Left renal pelvis (tissue), 4 donors: Measurements from ENCODE around the gene CCDC15. TPM values are rescaled to one million over a fixed set of nuclear protein-coding genes. Genes with fewer than 3 reads are reported as not detected.
"Not testable (repeated sequence)": the region's sequence is repeated elsewhere in the genome, so short reads cannot be mapped to it uniquely, and the experiment has no call there.

ENCODE experiments used
- DNase-seq, 4 donors: peaks; one replicate each; pipeline ENCODE4 v3.0.0-alpha.2; 2013; ENCODE audit warnings: low read depth in 4 of 4, low spot score in 3 of 4
- polyA plus RNA-seq, 4 donors: library from polyadenylated mRNA; unstranded; fragments of 120-200 nt; gene quantifications; one replicate each; pipeline ENCODE4 v1.2.1, GENCODE V29; 2013; ENCODE audit not compliant: insufficient read length in 4 of 4

CCDC15 gene
- polyA plus RNA-seq, 4 donors: 2.8 to 4.4 (median 3.9) TPM

GRCh38 chr11:124941703-124942102, 12.3 kb upstream of the CCDC15 start:
- no peak for DNase-seq

GRCh38 chr11:124942466-124943253, 11.3 kb upstream of the CCDC15 start:
- DNase-seq: no peak

- DNase-seq: no peak
Observed at GRCh38 chr11:124943254-124943616, 10.8 kb upstream of the CCDC15 start.

DNA sequence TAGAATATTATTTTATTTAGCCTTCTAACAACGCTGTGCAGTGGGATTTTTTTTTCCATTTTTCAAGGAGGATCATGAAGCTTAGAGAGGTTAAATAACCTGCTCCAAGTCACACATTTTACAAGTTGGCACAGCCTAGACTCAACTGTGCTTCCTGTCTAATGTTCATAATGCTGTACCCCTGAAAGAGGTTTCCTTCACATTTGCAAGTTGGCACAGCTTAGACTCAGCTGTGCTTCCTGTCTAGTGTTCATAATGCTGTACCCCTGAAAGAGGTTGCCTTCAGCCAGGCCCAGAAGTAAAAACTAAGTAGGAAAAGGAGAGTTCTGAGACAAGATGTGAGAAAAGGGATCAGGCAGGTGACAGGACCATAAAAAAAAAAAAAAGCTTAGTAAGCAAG, 10.3 kb upstream of the CCDC15 start:
- no peak for DNase-seq

GRCh38 chr11:124944565-124944964, 9.4 kb upstream of the CCDC15 start:
- no peak for DNase-seq

- no peak for DNase-seq
Observed at GRCh38 chr11:124945826-124946225, 8.2 kb upstream of the CCDC15 start.

- no peak for DNase-seq
Observed at GRCh38 chr11:124946735-124947141, 7.3 kb upstream of the CCDC15 start.

GRCh38 chr11:124950601-124951330, 3.2 kb upstream of the CCDC15 start:
- DNase-seq: no peak

- DNase-seq: no peak
Observed at GRCh38 chr11:124951341-124951740, 2.7 kb upstream of the CCDC15 start.

GRCh38 chr11:124954590-124954955, 571 bp downstream of the CCDC15 start:
- no peak for DNase-seq

- DNase-seq: no peak
Observed at GRCh38 chr11:124955035-124955434, 1.0 kb downstream of the CCDC15 start.

DNA sequence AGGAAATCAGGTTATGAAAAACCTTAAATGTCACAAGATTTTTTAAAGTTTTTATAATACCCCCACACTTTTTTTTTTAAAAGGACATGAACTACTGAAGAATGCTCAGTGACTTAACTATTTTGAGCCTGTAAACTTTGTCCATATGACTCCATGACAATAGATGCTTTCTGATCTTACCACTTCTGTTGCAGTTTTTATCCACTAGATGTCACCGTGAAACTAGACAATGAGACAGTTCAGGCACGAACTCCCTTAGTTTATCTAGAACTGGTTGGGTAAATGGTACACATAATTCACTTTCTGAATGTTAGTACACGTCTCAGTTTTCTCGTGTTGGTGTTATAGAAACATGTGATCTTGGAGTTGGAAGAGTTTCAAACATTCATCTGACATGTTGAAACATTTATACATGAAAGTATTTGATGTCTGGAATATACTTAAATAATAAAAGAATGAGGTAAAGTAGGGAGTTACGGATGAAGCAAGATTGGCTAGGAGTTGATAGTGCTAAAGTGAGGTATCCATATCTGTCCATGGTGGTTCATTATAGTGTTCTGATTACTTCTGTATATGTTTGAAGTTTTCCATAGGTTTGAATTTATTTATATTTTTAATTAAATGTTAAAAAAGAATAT, 8.1 kb downstream of the CCDC15 start:
- DNase-seq: peak; percentile 27 to 54 (median 52)

DNA sequence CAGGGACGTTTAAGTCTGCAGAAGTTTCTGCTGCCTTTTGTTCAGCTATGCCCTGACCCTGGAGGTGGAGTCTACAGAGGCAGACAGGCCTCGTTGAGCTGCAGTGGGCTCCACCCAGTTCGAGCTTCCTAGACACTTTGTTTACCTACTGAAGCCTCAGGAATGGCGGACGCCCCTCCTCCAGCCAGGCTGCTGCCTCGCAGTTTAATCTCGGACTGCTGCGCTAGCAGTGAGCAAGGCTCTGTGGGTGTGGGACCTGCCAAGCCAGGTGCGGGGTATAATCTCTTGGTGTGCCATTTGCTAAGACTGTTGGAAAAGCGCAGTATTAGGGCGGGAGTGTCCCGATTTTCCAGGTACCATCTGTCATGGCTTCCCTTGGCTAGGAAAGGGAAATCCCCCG, 14.2 kb downstream of the CCDC15 start:
- DNase-seq: not testable (repeated sequence)

DNA sequence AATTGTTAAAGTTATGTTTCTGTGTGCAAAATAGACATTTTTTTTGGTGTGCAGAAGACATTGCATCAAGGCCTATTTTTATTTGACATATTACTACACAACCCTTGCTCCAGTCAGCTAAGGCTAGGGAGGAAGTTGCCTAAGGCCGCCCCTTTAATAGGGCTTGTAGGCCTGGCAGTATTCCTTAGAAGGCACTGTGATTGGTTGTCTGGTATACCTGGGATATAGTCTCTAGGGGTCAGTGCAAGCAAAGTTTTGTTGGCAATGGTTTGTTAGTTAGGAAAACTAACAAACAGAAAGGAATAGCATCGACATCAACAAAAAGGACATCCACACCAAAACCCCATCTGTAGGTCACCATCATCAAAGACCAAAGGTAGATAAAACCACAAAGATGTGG, 16.9 kb downstream of the CCDC15 start:
- DNase-seq: no peak

DNA sequence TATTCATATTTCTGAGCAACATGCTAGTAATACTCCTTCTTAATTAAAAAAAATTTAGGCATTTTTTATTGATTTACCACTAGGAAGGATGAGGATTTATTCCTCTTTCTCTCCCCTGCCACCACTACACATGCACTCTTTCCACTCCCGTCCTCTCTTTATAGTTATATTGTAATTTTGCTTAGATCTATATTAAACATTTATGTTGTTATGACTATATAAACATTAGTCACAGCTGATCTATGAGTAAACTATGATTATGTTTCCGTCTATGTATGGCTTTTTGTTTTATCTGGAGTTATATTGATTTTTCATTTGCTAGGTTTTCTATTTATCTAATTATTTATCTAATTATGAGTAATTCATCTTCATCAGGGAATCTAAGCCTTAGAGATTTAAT, 17.8 kb downstream of the CCDC15 start:
- DNase-seq: no peak

- no peak for DNase-seq
Observed at GRCh38 chr11:124976531-124976930, 22.5 kb downstream of the CCDC15 start.

DNA sequence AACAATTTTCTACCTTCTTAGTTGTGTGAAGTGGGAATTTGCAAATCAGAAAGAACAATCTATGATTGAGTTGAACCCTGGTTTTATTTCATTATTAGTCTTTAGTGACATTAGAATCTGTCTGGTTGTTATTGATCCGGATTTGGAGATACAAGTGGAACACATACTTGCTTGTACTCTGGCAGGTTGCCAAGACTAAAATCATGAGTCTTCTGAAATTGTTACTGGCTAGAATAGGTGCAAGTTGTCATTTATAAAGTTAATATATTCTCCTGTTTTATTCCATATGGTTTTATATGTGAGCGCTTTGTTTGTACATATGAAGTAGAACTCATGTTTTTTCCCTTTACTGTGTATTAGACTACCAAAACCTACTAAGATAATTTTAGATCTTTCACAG, 23.0 kb downstream of the CCDC15 start:
- no peak for DNase-seq

GRCh38 chr11:124978316-124978715, 24.3 kb downstream of the CCDC15 start:
- no peak for DNase-seq

- no peak for DNase-seq
Observed at GRCh38 chr11:124982043-124982442, 28.0 kb downstream of the CCDC15 start.

- DNase-seq: no peak
Observed at GRCh38 chr11:124983674-124984511, 29.9 kb downstream of the CCDC15 start.

DNA sequence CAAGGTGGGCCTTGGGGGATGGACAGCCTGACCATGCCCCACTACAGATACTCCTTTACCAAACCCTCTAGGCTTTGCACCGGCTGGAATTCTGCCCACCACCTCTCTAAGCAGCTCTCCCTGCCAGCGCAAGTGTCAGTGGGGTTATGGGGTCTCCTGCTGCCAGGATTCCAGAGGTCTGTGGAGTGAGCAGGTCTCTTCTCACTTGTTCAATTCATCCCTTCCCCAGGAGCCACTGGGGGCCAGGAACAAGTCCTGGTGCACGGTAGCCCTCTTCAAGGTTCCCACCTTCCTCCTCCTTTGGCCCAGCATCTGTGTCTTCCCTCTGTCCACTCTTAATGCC, 30.5 kb downstream of the CCDC15 start:
- DNase-seq: no peak
